GM18858 (cell line): ENCODE results near the gene ITFG2.

Experiments used
- ATAC-seq: cut with Tn5 transposase; IDR thresholded peaks from one replicate; pipeline ENCODE4 v1.9.1; 2021; ENCODE audit not compliant: unreplicated experiment

ITFG2 gene

DNA sequence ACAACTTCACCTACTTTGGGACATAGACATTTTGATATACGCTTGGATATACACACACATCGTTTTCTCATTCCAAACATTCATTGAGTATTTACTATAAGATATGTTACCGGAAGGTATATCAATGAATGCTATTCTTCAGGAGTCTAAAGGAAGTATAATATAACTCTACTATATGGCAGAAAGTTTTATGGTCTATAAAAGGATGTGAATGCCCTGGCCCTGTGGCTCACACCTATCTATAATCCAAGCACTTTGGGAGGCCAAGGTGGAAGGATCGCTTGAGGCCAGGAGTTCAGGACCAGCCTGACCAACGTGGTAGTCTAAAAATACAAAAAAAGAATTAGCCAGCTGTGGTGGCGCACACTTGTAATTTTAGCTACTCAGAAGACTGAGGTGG is 16.8 kb downstream of the ITFG2 start:
- ATAC-seq, result no peak

DNA sequence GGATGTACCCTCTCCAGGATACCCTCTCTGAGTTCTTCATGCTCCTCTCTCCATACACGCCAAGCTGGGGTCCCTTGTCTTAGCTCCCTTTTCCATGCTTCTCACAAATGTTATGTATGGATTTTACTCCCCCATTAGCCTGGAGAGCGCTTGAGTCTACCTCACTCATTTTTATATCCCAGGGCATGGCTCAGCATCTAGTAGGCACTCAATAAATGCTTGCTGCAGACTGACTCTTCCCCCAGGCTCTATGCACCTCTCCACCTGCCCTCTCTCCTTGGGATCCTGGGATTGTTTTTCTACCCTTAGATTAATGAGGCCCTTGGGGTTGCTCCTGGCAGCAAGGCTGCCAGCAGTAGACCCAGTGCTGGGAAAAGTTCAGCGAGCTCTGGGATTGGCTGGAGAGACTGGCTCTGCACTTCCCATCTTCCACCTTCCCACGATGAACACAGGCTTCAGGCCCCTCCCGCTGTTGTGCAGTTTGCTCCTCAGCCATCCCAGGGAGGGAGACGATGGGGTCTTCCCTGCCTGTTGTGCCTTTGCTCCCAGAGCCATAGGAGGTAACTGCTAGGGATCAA is 20.2 kb downstream of the ITFG2 start:
- ATAC-seq, result no peak

DNA sequence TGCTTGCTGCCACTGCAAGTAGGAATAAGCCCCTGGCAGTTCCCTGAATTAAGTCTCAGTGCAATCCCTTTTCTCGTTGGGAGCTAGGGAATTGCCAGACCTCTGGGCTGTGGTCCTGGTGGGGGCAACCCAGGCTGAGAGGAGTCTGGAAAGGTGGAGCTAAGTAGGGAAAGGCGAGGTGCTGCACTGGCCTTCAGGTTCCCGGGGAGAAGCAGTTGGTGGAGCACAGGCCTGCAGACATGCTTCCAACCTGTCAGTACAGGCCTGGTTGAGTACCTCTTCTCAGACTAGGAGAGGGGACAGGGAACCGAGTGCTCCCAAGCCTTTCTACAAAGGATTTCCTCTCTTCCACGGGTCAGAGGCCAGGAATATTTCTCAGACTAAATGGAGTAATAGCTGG is 20.9 kb downstream of the ITFG2 start:
- no peak for ATAC-seq

DNA sequence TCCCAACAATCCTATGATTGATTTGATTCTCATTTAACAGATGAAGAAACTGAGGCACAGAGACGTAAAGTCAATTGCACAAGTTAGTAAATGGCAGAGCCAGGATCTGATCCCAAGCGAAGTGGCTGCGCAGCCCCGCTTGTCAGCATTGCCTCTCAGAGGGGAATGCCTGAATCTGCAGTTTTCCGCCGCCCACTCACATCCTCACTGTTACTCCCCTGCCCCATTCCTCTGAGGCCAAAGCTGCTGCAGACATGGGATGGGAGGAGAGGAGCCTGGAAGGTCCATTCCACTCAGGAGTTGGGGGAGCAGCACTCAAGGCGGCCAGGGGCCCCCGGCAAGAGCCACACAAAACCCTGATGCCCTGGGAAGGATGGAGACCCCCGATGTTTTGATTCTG is 21.3 kb downstream of the ITFG2 start:
- ATAC-seq, result no peak

DNA sequence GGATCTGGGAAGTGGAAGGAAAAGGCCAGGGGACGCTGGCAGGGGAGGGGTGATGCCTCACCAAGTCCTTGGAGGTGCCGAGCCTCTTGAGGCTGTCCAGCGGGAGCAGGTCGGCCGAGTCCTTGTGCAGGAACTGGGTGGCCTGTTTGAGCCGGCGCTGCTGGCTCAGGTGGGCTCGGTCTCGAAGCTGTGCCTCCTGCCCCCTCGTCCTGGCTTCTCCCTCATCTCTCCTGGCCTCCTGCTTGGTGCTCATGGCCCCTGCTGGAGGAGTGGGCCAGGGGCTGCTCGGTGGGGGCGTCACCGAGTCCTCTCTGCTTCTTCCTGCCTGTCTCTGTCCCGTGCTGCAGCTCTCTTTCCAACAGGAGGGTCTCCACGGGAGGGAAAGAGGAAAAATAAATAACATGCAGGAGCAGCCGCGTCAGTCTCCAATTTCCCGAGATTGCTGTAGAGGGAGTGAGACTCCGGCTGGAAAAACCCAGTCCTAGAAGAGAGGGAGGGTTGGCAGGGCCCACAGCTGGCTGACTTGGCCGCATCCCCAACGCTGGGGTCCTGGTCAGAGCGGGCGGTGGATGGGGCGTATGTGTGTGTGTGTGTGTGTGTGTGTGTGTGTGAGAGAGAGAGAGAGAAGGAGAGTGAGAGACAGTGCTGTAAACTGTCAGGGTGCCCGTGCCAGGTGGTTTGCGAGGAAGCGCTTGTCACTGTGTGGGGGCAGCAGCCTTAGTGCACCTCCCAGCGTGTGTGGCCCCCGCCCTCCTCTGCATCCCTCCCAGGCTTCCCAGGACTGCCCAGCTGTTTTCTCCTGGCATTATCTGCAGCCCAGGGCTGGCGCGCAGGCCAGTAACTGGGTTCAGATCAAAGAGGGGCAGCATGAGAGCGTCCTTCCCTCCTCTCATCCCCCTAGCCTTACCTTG is 22.4 kb downstream of the ITFG2 start, which contains the start of gene NRIP2:
TSS of gene NRIP2 (minus strand) at position 455 of the 911 bp plus-strand sequence. CDS start at position 403, 52 bp downstream.
- ATAC-seq, result no peak

DNA sequence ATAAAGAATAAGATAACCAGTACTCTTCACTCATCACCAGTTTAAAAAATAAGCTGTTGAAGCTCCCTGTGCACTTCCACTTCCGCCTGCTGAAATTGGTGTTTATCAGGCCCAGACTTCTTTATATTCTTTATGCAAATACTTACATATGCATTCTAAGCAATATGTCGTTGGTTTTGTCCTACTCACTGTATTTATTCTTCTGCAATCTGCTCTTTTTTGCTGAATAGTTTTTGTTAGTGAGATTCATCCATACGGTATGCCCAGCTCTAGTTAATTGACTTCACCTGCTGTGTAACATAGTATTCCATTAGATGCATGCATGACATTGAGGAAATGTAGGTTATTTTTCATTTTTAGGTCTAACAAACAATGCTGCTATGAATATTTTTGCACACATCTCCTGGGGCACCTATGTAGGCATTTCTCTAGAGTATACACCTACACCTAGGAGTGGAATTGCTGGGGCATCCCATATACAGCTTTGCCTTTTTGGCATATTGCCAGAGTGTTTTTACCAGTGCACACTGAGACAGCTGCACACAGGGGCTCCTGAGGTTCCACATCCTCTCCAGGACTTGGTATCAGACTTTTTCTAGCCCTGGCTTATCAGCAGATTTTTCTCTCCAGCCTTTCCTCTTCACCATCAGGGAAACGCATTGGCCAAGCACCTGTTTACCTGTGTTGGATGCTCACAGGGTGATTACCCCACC is 23.4 kb downstream of the ITFG2 start:
- no peak for ATAC-seq

DNA sequence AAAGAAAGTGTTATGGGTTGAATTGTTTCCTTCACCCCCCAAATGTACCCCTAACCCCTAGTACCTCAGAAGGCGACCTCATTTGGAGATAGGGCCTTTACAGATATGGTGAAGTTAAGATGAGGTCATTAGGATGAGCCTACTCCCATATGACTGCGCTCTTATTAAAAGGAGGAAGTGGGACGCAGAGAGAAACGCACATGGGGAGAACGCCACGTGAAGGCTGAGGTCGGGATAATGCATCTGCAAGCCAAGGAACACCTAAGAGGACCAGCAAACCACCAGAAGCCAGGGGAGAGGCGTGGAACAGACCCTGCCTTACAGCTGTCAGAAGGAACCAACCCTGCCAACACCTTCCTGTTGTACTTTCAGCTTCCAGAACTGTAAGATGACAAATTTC is 24.1 kb downstream of the ITFG2 start:
- no peak for ATAC-seq

DNA sequence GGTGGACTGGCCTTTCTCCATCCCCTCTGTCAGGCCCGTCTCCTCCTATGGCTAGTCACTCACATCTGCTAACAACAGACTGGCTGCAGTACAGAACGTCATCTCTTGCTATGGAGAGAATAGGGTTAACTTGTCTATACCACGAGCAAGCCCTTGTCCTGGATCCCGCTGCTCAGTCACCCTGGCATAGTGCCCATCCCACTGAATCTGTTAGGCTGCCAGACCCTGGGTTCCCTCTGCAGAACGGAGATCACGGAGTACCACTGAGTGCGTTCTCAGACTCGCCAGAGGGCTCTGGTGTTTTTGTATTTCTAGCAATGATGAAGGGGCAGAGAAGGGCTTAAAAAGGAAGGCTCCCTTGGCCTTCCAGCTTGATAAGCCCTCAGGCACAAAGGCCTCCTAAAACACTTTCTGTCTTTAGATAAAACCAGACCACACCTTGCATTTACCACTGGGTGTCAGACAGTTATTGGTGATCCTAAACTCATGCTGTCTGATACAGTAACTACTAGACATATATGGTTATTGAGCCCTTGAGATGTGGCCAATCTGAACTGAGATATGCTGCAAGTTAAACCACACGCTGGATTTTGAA is 28.7 kb downstream of the ITFG2 start:
- no peak for ATAC-seq

DNA sequence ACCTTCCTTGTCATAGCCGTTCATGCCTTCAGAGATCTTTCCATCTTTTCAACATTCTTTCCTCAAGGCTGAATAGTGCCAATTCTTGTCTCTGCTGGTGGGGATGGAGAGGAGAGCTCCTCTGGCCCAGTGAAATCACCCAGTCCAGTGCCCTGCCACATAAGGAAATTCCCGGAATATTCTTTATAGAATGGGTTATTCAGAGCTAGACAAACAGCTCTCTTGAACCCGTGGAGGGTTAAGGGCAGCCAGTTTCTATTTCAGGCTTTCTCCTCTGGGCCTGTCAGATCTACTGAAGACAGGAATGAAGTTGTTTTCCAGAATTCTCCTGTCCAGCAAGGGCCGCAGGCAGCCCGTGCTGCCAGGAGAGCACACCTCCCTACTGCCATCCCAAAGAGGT is 30.5 kb downstream of the ITFG2 start:
- no peak for ATAC-seq

DNA sequence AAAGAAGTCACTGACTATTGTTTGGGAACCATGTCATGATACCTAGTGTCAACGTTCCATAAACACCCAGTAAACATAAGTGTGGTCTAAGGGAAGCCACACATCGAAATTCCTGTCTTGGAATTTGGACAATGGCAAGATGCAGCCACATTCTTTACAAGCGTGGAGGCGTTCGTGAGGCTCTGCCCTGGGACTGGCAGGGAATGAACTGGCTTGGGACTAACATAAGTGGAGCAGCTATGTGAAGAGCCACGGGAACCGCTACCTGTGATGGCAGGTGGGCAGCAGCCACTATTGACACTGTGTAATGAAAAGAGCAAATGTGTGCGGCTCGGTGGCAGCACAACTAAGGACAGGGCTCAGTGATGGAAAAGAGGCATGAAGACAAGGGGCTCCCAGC is 32.3 kb downstream of the ITFG2 start:
- ATAC-seq, result no peak

DNA sequence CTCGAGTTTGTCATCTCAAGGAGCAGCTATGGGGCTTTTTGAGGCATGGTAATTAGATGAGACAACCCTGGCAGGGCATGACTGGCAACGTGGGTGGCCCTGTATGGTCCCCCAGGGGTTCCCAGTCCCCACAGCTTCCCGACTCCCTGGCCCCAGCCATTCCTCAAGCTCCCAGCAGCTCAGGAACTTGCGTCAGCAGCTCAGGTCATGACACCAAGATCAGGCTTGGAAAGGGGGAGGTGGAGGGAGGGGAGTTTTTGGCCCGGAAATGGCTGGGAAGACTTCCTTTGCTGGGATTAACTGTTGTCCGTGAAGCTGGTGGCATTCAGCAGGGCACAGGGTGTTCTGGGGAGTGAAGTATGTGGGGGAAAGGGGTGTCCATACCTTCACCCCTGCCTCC is 32.8 kb downstream of the ITFG2 start:
- ATAC-seq, result no peak

DNA sequence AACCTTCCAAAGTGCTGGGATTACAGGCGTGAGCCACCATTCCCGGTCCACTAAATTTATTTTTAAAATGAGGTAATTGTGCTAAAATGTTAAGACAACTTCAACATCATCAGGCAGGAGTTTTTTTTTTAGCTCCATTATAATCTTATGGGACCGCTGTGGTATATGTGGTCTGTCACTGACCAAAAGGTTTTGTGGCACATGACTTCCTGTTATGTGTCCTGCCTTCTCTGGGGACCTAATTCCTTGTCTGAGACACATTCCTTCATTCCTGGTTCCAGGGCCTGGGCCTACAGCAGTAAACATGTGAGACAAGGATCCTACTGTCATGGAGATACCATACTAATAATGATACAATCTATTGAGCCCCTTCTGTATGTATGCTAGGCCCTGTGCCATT is 39.5 kb downstream of the ITFG2 start:
- no peak for ATAC-seq

DNA sequence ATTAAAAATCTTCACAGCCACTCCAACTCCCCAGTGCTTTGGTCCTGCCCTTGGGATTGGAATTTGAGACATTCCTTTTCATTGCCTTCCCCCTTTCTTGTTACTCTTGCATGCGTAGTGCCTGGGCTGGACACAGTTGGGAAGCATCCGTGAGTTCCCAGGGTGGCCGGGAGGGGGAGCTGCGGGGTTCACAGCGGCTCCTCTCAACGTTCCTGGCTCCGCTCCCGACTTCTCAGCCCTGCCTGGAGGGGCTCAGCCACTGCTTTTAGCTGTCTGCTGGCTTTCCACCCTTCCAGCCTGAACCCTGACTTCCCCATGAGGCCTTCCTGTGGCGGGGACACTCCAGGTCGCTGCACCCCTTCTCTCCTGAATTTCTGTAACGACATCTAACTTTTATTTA is 41.2 kb downstream of the ITFG2 start:
- no peak for ATAC-seq

DNA sequence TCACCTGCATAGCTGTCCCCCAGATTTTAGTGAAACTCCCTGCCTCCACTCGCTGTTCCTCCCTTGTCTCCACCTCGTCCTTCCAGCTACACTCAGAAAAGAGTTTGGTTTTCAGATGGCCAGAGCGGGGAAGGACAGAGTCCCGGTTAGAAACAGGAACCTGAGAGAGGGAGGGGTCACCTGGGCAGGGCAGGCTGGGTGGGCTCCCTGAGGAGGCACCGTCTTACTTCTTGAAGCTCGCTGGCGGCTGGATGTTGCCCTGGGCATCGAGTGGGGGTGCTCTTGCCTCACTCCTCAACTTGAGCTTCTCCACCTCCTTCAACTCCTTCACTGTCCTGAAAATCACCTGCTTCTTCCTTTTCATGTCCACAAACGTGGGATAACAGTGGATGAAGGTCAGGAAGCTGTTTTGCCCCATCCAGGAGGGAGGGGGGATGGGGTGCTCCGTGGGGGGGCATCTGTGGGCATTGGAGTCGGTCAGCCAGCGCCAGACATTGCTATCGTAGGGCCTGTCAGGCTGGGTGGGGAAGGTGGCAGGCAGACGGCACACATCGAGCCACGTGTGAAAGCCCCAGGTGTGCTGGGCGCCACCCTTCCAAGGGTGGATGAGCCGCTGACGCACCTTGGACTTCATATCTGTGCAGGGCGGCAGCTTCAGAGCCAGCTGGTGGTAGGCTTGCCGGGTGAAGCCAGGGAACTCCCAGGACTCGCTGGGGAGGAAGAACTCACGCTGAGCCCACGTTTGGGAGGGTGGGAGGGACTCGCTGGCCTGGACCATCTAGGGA is 42.4 kb downstream of the ITFG2 start:
- ATAC-seq, result no peak

DNA sequence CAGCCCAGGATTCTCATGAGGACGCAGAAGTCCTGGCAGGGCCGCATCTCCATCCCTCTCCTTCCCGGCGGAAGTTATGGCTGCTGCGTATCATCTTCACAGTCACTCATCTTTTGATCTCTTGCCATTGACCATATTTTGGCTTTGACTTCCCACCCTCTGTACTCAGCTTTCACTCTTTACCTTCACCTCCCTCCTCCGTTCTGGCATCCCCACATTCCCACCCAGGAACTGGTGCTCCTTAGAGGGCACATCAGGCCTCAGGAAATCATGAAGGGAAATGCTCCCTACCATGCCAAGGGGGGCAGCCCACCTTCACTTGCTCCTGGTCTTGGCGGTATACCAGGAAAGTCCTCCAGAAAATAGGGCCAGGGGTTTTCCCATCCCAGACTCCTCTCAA is 43.1 kb downstream of the ITFG2 start:
- ATAC-seq, result no peak

DNA sequence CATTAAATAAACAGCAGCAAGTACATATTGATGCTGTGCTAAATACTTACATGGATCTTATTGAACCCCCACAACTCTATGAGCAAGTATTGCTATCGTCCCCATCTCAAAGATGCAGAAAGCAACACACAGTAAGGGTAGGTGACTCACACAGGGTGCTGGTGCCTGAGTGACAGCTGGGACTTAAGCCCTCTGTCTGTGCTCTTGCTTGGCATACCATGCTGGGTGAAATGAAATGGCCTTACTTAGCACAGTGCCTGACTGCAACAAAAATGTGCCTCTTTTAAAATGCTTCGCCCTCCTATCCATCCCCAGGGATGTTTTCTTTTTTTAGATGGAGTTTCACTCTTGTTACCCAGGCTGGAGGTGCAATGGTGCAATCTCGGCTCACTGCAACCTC is 43.6 kb downstream of the ITFG2 start:
- ATAC-seq, result no peak

DNA sequence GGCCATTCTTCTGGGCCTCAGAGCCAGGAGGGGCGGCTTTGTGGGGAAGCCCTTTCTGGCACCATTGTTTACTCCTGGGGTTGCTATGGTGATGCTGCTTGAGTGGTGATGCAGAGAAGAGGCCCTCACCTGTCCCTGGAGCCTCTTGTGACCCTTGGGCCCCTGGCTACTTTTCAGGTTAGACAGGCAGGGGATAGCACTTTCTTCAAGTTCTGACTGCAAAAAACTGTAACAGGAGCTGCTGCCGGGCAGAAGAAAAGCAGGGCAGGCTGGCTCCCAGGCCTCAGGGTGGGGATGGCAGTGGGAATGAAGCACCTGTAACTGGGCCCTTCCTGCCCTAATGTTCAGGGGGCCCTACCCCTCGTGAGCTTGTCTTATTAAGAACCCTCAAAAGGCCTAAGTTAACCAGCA is 44.6 kb downstream of the ITFG2 start, which contains the start of gene TEX52:
TSS of gene TEX52 (minus strand) at position 19 of the 411 bp plus-strand sequence. CDS start at position 6, 13 bp downstream.
- ATAC-seq, result no peak

DNA sequence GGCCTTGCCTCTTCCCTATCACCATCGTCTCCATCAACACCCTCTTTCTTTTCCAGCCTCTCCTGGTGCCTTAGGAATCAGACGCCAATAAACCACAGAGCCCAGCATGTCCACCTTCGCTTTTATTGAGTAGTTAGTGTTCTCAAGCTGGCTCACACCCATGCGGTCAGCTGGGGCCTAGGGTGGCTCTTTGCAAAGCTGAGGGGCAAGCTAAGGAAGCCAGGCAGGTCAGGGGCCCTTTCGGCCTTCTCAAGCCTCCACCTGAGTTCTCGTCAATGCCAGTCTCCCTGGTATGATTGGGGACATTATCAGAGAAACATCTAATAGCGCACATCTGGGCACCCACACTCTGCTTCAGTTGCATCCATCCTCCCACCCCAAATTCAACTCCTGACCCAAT is 45.1 kb downstream of the ITFG2 start:
- no peak for ATAC-seq

DNA sequence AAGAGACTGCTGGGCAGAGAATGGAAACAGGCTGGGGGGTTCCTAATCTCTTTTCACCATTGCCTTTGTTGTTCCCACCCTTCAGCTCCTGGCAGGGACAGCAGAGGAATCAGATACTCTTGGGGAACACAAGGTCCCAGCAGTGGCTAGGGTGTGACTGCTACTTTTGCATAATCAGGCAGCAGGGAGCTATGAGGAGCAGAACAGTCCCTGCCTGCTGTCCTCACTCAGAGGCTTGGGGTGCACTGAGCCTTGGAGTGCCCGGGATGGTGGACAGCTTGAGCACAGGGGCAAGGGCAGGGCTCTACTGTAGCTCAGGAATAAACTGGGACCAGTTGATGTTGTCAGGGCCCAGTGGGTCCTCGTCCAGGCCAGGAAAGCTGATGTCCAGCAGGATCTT is 45.9 kb downstream of the ITFG2 start:
- ATAC-seq, result no peak

DNA sequence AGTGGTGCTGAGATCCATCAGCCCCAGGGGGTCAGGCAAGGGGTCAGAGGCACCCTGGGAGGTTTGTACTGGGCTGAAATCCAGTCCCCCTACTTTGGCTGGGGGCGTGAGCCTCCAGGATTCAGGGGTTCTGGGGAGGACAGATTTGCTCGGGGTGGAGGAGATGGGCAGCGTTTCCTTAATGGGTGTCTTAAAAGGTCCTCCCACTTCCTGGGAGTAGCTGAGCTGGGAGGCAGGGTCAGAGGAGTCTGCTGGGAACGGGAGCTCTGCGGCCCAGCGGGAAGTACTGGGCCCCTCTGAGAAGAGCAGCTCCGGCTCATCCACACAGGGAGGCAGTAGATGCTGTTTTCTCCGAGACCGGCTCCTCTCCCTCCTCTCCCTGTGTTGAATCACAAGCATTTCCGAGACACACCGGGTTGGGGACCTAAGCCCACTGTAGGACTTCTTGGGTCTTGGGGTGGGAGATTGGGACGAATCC is 46.5 kb downstream of the ITFG2 start:
- ATAC-seq, result no peak
